ENCODE results near the gene LITAF.

Gene LITAF

DNA sequence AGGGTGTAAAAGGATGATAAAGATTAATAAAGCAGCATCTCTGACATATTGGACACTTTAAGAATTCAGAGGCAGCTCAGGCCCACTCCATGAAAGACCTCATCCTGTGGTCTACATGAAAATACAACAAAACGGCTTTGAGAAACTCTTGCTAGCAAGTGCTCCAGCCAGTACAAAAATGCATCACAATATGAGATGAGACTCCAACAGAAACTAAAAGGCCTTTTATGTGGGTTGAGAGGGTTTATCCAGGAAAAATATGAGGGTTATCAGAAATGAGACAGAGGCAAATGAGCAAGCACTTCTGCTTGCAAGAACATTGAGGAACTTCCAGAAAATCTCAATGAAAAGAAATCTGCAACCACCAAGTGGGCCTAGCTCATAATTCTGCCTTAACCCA is 65.7 kb downstream of the LITAF start:
- CTCF ChIA-PET: interaction anchor here (1.6 kb wide), 1 partner anchor 11 kb away, joined by 5 read pairs; no protein-coding TSS in a partner anchor
- H3K4me3 ChIP-seq (ENCODE audit: low read depth, low read length): no peak overlapping the region
- H3K36me3 ChIP-seq (ENCODE audit: control insufficient read depth in 2 of 2, insufficient read depth in 1 of 2, low read length in 2 of 2): no peaks in the 10 kb centered on the region
- H3K4me1 ChIP-seq (ENCODE audit: control insufficient read depth, insufficient read depth, low read length): no peaks in the 10 kb centered on the region
- POLR2A ChIA-PET: no interaction called here
- H3K9me3 ChIP-seq (ENCODE audit: control insufficient read depth, insufficient read depth, low read depth, low read length): no peaks in the 10 kb centered on the region
- TF ChIP-seq ZNF624 (tag by site-specific recombination; IDR thresholded peaks at IDR 0.05) (peak; percentile 95), SETDB1 (IDR thresholded peaks at IDR 0.05; ENCODE audit: insufficient read length, low read length) (peak; percentile 80), ZSCAN23 (tag by site-specific recombination; IDR thresholded peaks at IDR 0.05) (no peak)
- no peak overlapping the region for H3K27ac ChIP-seq (ENCODE audit: extremely low read depth, low read depth, low read length)

DNA sequence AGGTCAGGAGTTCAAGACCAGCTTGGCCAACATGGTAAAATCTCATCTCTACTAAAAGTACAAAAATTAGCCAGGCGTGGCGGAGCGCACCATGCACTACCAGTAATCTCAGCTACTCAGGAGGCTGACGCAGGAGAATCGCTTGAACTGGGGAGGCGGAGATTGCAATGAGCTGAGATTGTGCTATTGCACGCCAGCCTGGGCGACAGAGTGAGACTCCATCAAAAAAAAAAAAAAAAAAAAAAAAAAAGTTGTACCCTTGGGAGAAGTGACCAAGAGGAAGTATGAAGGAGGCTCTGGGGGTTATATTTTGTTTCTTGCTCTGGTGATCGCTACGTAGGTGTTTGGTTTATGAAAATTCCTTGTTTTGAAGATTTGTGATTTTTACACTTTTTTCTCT is 66.3 kb downstream of the LITAF start:
- ChIA-PET CTCF (interaction anchor here (1.6 kb wide), 1 partner anchor 11 kb away, joined by 5 read pairs; no protein-coding TSS in a partner anchor), POLR2A (interaction anchor here (0.6 kb wide), 1 partner anchor 10 kb away, joined by 3 read pairs; no protein-coding TSS in a partner anchor)
- Histone ChIP-seq H3K4me1 (ENCODE audit: control insufficient read depth, insufficient read depth, low read length) (no peaks in the 10 kb centered on the region), H3K9me3 (ENCODE audit: control insufficient read depth, insufficient read depth, low read depth, low read length) (no peaks in the 10 kb centered on the region), H3K27ac (ENCODE audit: extremely low read depth, low read depth, low read length) (no peak overlapping the region), H3K36me3 (ENCODE audit: control insufficient read depth in 2 of 2, insufficient read depth in 1 of 2, low read length in 2 of 2) (no peaks in the 10 kb centered on the region), H3K4me3 (ENCODE audit: low read depth, low read length) (no peak overlapping the region)
- no peak for TF ChIP-seq ZNF785 (tag by site-specific recombination; IDR thresholded peaks at IDR 0.05)
- no peak for TF ChIP-seq ZNF211 (tag by site-specific recombination; IDR thresholded peaks at IDR 0.05; ENCODE audit: low read depth)
- TF ChIP-seq ZNF792 (tag by site-specific recombination; IDR thresholded peaks at IDR 0.05): no peak
- no peak for TF ChIP-seq ZXDB (tag by site-specific recombination; IDR thresholded peaks at IDR 0.05)
- TF ChIP-seq, protein P1, sequence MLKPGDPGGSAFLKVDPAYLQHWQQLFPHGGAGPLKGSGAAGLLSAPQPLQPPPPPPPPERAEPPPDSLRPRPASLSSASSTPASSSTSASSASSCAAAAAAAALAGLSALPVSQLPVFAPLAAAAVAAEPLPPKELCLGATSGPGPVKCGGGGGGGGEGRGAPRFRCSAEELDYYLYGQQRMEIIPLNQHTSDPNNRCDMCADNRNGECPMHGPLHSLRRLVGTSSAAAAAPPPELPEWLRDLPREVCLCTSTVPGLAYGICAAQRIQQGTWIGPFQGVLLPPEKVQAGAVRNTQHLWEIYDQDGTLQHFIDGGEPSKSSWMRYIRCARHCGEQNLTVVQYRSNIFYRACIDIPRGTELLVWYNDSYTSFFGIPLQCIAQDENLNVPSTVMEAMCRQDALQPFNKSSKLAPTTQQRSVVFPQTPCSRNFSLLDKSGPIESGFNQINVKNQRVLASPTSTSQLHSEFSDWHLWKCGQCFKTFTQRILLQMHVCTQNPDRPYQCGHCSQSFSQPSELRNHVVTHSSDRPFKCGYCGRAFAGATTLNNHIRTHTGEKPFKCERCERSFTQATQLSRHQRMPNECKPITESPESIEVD (tag by site-specific recombination; IDR thresholded peaks at IDR 0.05): no peak
- TF ChIP-seq, protein P2, sequence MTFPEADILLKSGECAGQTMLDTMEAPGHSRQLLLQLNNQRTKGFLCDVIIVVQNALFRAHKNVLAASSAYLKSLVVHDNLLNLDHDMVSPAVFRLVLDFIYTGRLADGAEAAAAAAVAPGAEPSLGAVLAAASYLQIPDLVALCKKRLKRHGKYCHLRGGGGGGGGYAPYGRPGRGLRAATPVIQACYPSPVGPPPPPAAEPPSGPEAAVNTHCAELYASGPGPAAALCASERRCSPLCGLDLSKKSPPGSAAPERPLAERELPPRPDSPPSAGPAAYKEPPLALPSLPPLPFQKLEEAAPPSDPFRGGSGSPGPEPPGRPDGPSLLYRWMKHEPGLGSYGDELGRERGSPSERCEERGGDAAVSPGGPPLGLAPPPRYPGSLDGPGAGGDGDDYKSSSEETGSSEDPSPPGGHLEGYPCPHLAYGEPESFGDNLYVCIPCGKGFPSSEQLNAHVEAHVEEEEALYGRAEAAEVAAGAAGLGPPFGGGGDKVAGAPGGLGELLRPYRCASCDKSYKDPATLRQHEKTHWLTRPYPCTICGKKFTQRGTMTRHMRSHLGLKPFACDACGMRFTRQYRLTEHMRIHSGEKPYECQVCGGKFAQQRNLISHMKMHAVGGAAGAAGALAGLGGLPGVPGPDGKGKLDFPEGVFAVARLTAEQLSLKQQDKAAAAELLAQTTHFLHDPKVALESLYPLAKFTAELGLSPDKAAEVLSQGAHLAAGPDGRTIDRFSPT (tag by site-specific recombination; IDR thresholded peaks at IDR 0.05): no peak
- TF ChIP-seq, protein P3, sequence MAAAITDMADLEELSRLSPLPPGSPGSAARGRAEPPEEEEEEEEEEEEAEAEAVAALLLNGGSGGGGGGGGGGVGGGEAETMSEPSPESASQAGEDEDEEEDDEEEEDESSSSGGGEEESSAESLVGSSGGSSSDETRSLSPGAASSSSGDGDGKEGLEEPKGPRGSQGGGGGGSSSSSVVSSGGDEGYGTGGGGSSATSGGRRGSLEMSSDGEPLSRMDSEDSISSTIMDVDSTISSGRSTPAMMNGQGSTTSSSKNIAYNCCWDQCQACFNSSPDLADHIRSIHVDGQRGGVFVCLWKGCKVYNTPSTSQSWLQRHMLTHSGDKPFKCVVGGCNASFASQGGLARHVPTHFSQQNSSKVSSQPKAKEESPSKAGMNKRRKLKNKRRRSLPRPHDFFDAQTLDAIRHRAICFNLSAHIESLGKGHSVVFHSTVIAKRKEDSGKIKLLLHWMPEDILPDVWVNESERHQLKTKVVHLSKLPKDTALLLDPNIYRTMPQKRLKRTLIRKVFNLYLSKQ (tag by site-specific recombination; IDR thresholded peaks at IDR 0.05; ENCODE audit: borderline replicate concordance): no peak
- no peak for TF ChIP-seq TCF7L2 (IDR thresholded peaks at IDR 0.05; ENCODE audit: borderline replicate concordance, low read depth, low read length)
- no peak for TF ChIP-seq HOXA7 (CRISPR knock-in tag; IDR thresholded peaks at IDR 0.05; ENCODE audit: borderline replicate concordance)

DNA sequence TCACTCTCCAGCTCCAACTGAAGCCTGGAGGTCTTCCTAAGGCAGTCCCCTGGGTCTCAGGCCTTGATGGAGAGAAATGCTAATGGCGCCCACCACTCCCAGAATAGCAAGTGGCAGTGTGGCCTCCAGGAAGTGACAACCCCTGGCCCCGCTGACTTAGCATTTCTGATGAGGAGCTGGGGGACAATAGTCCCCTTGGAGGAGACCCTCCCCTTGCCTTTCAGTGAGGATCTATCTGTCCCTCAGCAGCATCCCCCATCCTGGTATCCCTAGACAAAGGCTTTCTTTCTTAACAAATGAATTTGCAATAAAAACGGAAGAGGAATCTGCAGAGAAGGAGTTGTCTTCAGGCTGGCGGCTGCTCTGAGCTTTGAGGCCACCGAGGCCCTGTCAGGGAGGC is 68.8 kb downstream of the LITAF start:
- Histone ChIP-seq H3K36me3 (ENCODE audit: control insufficient read depth in 2 of 2, insufficient read depth in 1 of 2, low read length in 2 of 2) (no peaks in the 10 kb centered on the region), H3K4me1 (ENCODE audit: control insufficient read depth, insufficient read depth, low read length) (no peaks in the 10 kb centered on the region), H3K4me3 (ENCODE audit: low read depth, low read length) (no peak overlapping the region), H3K27ac (ENCODE audit: extremely low read depth, low read depth, low read length) (no peak overlapping the region), H3K9me3 (ENCODE audit: control insufficient read depth, insufficient read depth, low read depth, low read length) (no peaks in the 10 kb centered on the region)
- ChIA-PET POLR2A (no interaction called here), CTCF (no interaction called here)
- TF ChIP-seq, protein P4, sequence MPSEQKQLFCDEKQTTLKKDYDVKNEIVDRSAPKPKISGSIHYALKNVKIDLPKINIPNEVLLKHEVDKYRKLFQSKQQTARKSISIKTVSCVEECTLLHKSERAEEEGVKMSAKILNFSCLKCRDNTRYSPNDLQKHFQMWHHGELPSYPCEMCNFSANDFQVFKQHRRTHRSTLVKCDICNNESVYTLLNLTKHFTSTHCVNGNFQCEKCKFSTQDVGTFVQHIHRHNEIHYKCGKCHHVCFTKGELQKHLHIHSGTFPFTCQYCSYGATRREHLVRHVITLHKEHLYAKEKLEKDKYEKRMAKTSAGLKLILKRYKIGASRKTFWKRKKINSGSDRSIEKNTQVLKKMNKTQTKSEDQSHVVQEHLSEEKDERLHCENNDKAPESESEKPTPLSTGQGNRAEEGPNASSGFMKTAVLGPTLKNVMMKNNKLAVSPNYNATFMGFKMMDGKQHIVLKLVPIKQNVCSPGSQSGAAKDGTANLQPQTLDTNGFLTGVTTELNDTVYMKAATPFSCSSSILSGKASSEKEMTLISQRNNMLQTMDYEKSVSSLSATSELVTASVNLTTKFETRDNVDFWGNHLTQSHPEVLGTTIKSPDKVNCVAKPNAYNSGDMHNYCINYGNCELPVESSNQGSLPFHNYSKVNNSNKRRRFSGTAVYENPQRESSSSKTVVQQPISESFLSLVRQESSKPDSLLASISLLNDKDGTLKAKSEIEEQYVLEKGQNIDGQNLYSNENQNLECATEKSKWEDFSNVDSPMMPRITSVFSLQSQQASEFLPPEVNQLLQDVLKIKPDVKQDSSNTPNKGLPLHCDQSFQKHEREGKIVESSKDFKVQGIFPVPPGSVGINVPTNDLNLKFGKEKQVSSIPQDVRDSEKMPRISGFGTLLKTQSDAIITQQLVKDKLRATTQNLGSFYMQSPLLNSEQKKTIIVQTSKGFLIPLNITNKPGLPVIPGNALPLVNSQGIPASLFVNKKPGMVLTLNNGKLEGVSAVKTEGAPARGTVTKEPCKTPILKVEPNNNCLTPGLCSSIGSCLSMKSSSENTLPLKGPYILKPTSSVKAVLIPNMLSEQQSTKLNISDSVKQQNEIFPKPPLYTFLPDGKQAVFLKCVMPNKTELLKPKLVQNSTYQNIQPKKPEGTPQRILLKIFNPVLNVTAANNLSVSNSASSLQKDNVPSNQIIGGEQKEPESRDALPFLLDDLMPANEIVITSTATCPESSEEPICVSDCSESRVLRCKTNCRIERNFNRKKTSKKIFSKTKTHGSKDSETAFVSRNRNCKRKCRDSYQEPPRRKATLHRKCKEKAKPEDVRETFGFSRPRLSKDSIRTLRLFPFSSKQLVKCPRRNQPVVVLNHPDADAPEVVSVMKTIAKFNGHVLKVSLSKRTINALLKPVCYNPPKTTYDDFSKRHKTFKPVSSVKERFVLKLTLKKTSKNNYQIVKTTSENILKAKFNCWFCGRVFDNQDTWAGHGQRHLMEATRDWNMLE (tag by site-specific recombination; conservative IDR thresholded peaks at IDR 0.05; ENCODE audit: low read depth): no peak
- TF ChIP-seq ZNF324 (tag by site-specific recombination; IDR thresholded peaks at IDR 0.05) (no peak), ZNF747 (tag by site-specific recombination; IDR thresholded peaks at IDR 0.05) (no peak), SP2 (tag by site-specific recombination; IDR thresholded peaks at IDR 0.05) (no peak), HOXC10 (CRISPR knock-in tag; IDR thresholded peaks at IDR 0.05) (no peak), GLIS1 (tag by site-specific recombination; IDR thresholded peaks at IDR 0.05) (no peak), ZNF416 (tag by site-specific recombination; IDR thresholded peaks at IDR 0.05) (no peak), ZNF2 (tag by site-specific recombination; IDR thresholded peaks at IDR 0.05) (no peak), ZNF544 (tag by site-specific recombination; IDR thresholded peaks at IDR 0.05) (no peak), ZNF664 (tag by site-specific recombination; IDR thresholded peaks at IDR 0.05) (no peak)
